ENCODE data around the gene STK24. TPM values are rescaled to one million over a fixed set of nuclear protein-coding genes. Genes with fewer than 3 reads are reported as not detected.

Gene STK24
- total and polyA plus RNA-seq, 2 of the 8 experiments (the other 6 are each of a cell fraction or from before 2014, with no cell fraction given): 62.8 to 143 TPM

- H2BK5ac ChIP-seq (ENCODE audit: low read depth, low read length): no peak overlapping the region
- no peak overlapping the region for H3K4me2 ChIP-seq (ENCODE audit: insufficient read depth in 1 of 2, low read depth in 2 of 2, low read length in 2 of 2)
- no peak overlapping the region for H2AK5ac ChIP-seq (ENCODE audit: low read depth, low read length)
- no peak overlapping the region for H4K8ac ChIP-seq (ENCODE audit: extremely low read depth, insufficient read depth, low read length)
- no peak for FAIRE-seq
- H2AFZ ChIP-seq (ENCODE audit: low read length): no peak overlapping the region
- H2BK20ac ChIP-seq (ENCODE audit: low read length): no peak overlapping the region
- H3K36me3 ChIP-seq (ENCODE audit: control insufficient read depth in 2 of 4, insufficient read depth in 4 of 4, low read length in 3 of 4): peaks cover 3 to 19% (median 10%) of the 10 kb centered on the region in 4 experiments; a peak in 5 of 8 replicates
- no peaks in the 10 kb centered on the region for H3K23me2 ChIP-seq (ENCODE audit: low read depth, low read length)
- no peaks in the 10 kb centered on the region for H4K20me1 ChIP-seq (replicated peaks in 1 of 2; ENCODE audit: control insufficient read depth in 1 of 2, insufficient read depth in 2 of 2, low read length in 2 of 2)
- H3K9ac ChIP-seq (replicated peaks in 1 of 4; ENCODE audit: extremely low read depth in 1 of 4, low read depth in 3 of 4, low read length in 3 of 4): no peak overlapping the region
- no peak overlapping the region for H3K18ac ChIP-seq (ENCODE audit: extremely low read depth, low read length)
- WGBS, 2 experiments (ENCODE audit: extremely low coverage in 1 of 2, insufficient coverage in 1 of 2, insufficient read length in 1 of 2, insufficient replicate concordance in 2 of 2, low coverage in 1 of 2, low lambda C conversion rate in 2 of 2, missing lambda C conversion rate in 1 of 2): 88% methylated on average over 16 of the region's 16 CpGs; no CpG with 5 or more reads in 1 of the 2 experiments
- H2BK120ac ChIP-seq (replicated peaks; ENCODE audit: low read depth, low read length): no peak overlapping the region
- H3K79me2 ChIP-seq (ENCODE audit: control insufficient read depth in 1 of 2, insufficient read depth in 2 of 2, low read length in 2 of 2): no peaks in the 10 kb centered on the region
- H4K5ac ChIP-seq (ENCODE audit: insufficient read length, low read depth, low read length): no peak overlapping the region
- DNase-seq (ENCODE audit: low read depth in 1 of 2, low spot score in 2 of 2): no peak
- TF ChIP-seq POLR2A (IDR thresholded peaks at IDR 0.05; ENCODE audit: control extremely low read depth in 1 of 2, low read depth in 2 of 2, low read length in 2 of 2): no peak
- TF ChIP-seq SP1 (IDR thresholded peaks at IDR 0.05; ENCODE audit: low read depth, low read length): no peak
- no peak for TF ChIP-seq E2F6 (IDR thresholded peaks at IDR 0.05)
- TF ChIP-seq RBBP5 (IDR thresholded peaks at IDR 0.05; ENCODE audit: borderline replicate concordance, low read depth, low read length): no peak
- TF ChIP-seq KDM4A (IDR thresholded peaks at IDR 0.05; ENCODE audit: low read depth, low read length, severe bottlenecking): no peak
- TF ChIP-seq EZH2 (IDR thresholded peaks at IDR 0.05; ENCODE audit: low read depth, low read length, severe bottlenecking): no peak
- TF ChIP-seq, protein P1, sequence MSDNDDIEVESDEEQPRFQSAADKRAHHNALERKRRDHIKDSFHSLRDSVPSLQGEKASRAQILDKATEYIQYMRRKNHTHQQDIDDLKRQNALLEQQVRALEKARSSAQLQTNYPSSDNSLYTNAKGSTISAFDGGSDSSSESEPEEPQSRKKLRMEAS (IDR thresholded peaks at IDR 0.05): no peak
- TF ChIP-seq CTCF (IDR thresholded peaks at IDR 0.05; ENCODE audit: control extremely low read depth in 1 of 3, insufficient read depth in 1 of 3, low read depth in 1 of 3, low read length in 3 of 3): no peak
- TF ChIP-seq CTBP2 (IDR thresholded peaks at IDR 0.05; ENCODE audit: borderline replicate concordance, insufficient read depth, insufficient read length, low read length): no peak
- no peaks in the 10 kb centered on the region for H3K4me1 ChIP-seq (replicated peaks in 1 of 4; ENCODE audit: control insufficient read depth in 3 of 4, insufficient read depth in 4 of 4, low read length in 3 of 4)
- H3K23ac ChIP-seq (ENCODE audit: insufficient read length): no peak overlapping the region
- H3K79me1 ChIP-seq (ENCODE audit: low read depth, low read length): no peaks in the 10 kb centered on the region
- no peak overlapping the region for H3K27ac ChIP-seq (ENCODE audit: low read depth, low read length)
- H3K4ac ChIP-seq (replicated peaks; ENCODE audit: insufficient read length, low read depth, low read length): no peak overlapping the region
- no peak overlapping the region for H2BK15ac ChIP-seq (ENCODE audit: low read length)
- ChIA-PET POLR2A (ENCODE audit: partially characterized antibody) (no interaction called here), CTCF (ENCODE audit: partially characterized antibody) (no interaction called here)
- no peak overlapping the region for H3K14ac ChIP-seq (ENCODE audit: insufficient read length)
- H3K4me3 ChIP-seq (ENCODE audit: extremely low read depth in 1 of 4, insufficient read depth in 2 of 4, low read depth in 3 of 4, low read length in 4 of 4): no peak overlapping the region
- H2BK12ac ChIP-seq (ENCODE audit: low read depth, low read length): no peak overlapping the region
- no peaks in the 10 kb centered on the region for H3K9me3 ChIP-seq (ENCODE audit: insufficient read depth in 2 of 2, low read depth in 1 of 2, low read length in 1 of 2)
- H3K56ac ChIP-seq (replicated peaks; ENCODE audit: insufficient read length, low read depth, low read length): no peak overlapping the region
- H4K91ac ChIP-seq (replicated peaks; ENCODE audit: insufficient read length, low read length): no peak overlapping the region
- no peaks in the 10 kb centered on the region for H3K27me3 ChIP-seq (replicated peaks in 1 of 4; ENCODE audit: control insufficient read depth in 3 of 4, extremely low read depth in 1 of 4, insufficient read depth in 3 of 4, low read length in 3 of 4)
Observed at GRCh38 chr13:98411617-98412265, 165.2 kb downstream of the STK24 start.
